HG03159 (cell line): ENCODE measurements around the gene ABCD1.

Experiments
- ATAC-seq: cut with Tn5 transposase; IDR thresholded peaks from one replicate; pipeline ENCODE4 v1.9.1; 2021; ENCODE audit warnings: mild to moderate bottlenecking, moderate library complexity; ENCODE audit not compliant: unreplicated experiment

The ABCD1 gene

GRCh38 chrX:153750127-153750774, 25.6 kb downstream of the ABCD1 start:
- ATAC-seq, result no peak

DNA sequence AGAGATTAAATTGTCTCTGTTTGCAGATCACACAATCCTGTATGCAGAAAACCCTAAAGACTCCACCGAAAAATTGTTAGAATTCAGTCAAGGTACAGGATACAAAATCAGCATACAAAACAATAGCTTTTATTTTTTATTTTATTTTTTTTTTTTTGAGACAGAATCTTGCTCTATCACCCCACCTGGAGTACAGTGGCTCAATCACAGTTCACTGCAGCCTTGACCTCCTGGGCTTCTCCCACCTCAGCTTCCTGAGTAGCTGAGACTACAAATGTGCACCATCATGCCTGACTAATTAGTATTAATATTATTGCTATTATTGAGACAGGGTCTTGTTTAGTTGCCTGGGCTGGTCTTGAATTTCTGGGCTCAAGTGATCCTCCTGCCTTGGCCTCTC, 30.5 kb downstream of the ABCD1 start:
- ATAC-seq, result no peak

GRCh38 chrX:153761863-153762262, 37.2 kb downstream of the ABCD1 start:
- ATAC-seq, result no peak

GRCh38 chrX:153762626-153763173, 38.0 kb downstream of the ABCD1 start:
- ATAC-seq, result no peak

DNA sequence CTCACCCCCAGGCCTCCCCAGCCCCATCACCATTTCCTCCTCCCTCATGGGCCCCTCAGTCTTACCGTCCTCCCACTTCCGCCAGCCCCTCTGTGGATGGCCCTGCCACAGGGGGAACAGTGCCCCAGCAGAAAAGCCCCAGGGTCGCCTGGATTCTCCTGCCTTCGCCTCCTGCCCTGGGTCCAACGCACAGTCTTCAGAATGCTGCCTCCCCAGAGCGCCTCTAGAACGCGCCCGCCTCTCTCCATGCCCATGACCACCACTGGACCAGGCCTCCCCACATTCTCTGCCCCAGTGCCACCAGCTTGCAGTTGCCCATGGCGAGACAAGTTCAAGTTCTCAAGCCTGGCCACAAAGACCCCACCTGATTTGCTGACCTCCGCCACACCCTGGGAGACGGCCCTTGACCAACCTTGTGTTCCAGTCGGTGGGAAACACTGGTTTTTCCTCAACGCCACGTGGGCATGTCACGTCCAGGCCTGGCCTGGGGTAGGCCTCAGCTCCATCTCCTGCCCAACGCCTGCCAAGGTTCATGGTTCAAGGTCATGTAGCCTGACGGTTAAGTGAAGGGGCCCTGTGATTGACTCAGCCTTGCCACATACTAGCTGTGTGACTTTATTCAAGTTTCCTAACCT, 38.8 kb downstream of the ABCD1 start:
- no peak for ATAC-seq

DNA sequence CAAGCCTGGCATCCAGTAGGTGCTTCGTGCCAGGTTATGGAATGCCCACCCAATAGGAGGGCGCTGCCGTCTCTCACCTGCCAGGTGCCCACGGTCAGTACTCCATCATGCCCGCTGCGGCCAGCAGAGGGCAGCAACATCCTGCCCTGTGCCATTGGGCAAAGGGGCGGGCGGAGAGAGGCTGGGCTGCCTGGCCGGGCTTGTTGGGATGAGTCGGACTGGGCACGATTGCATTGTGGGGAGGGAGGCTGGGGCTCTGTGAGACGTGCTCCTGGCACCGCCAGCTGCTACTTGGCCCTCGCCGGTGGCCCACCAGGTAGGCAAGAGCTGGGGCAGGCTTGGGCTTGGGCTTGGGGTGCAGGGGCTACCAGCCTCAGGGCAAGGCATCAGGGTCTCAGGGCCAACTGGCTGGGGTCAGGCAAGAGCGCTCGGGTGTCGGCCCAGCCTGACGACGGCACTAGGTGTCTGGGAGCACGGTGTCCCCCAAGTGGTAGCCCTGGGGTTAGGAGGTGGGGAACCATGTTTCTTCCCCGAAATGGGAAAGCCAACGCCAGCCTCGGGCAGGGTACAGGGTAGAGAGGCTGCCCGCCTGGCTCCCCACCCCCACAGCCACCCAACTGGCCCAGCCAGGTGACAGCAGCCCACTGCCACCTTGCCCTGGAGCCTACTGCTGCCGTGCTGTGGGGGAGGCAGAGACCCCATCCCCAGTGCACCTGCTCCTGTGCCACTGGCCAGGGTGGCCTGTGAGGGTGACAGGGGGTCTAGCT, 39.5 kb downstream of the ABCD1 start, which contains the start of gene PLXNB3:
PLXNB3 (plus strand) TSS at position 261 of the 767 bp plus-strand sequence. CDS start 1,287 bp downstream, outside the sequence.
- ATAC-seq, result no peak

DNA sequence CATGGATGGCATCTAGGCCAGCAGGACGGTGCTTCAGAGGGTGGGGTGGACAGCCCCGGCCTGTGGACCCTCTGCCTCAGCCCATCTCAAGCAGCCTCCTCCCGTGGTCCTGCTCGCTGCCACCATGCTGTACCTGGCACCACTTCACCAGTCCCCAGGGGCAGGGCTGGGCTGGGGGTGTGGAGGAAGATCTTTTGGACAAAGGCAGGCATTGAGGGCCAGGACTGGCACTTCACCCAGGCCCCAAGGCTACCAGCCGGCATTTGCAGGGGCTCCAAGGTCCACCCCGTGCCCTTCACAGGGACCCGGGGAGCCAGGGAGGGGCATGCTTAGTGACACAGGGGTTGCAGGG, 40.1 kb downstream of the ABCD1 start:
- no peak for ATAC-seq

DNA sequence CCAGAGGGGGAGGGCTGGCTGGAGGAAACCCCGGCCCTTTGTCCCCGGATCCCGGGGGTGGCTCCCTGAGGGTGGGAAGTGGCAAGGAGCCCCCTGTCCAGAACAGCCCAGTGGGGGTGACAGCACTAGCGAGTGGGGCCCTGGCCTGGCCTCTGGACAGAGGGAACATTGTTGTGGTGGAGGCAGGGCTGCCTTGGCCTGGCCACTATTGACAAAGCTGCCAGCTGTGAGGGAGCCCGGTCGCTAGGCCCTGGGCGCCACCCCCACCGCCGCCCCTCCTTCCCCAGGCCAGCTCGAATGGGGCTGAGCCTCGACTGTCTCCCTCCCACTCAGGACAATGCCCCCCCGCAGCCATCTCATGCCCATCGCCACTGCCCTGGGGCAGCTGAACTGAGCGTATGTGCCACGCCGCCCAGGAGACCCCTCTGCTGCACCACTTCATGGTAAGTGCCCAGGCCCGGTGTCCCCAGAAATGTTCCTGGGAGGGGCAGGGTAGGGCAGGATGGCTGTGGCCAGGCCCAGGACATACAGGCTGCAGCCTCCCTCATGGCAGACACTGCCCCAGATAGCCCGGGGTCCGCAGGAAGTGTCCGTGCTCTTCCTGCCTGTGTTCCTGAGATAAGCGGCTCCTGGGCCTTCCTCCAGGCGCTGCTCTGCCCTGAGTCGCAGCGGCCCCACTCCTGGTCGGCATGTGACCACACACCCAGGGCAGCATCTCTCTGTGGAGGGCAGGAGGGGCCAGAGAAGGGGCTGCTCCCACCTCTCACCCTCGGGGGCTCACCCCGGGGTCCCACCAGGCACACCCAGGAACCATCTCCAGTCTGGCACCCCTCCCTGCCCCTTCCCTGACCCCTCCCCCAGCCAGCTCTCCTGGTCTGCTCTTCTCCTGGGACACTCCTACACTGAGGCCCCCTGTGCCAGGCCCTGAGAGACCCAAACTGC, 40.8 kb downstream of the ABCD1 start:
- ATAC-seq, result no peak

GRCh38 chrX:153766098-153766817, 41.6 kb downstream of the ABCD1 start:
- no peak for ATAC-seq

- ATAC-seq, result no peak
These were observed 42.4 kb downstream of the ABCD1 start for GRCh38 chrX:153766871-153767673.

DNA sequence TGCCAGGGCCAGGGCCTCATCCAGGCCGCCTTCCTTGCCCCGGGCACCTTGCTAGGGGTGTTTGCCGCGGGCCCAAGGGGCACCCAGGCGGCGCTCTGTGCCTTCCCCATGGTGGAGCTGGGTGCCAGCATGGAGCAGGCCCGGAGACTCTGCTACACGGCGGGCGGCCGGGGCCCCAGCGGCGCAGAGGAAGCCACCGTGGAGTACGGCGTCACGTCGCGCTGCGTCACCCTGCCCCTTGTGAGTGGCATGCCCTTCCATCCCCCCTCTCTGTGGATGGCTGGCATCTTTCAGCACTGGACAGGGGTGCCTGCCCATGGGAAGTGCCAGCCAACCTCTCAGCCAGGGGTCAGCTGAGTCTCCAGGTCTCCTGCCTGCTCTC, 43.0 kb downstream of the ABCD1 start:
- no peak for ATAC-seq

- ATAC-seq, result no peak
These were observed 43.9 kb downstream of the ABCD1 start for GRCh38 chrX:153768311-153769157.

- ATAC-seq, result no peak
These were observed 44.7 kb downstream of the ABCD1 start for GRCh38 chrX:153769158-153769864.

DNA sequence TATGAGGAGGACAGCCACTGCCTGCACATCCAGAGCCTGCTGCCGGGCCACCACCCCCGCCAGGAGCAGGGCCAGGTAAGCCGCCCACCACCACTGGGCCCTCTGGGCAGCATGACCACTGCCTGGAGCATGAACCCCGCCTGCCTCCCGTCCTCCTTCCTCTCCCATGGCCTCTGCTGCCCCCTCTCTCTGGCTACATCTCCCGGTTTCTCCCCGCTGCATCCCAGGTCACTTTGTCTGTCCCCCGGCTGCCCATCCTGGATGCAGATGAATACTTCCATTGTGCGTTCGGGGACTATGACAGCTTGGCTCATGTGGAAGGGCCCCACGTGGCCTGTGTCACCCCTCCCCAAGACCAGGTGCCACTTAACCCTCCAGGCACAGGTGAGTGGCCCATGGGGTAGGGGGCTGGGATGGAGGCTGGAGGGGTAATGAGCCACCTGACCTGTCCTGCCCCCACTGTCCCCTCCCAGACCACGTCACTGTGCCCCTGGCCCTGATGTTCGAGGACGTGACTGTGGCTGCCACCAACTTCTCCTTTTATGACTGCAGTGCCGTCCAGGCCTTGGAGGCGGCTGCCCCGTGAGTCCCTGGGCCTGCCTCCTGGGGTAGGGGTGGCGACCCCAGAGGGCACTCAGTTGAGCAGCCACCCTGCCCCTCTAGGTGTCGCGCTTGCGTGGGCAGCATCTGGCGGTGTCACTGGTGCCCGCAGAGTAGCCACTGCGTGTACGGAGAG, 45.4 kb downstream of the ABCD1 start:
- ATAC-seq, result no peak

DNA sequence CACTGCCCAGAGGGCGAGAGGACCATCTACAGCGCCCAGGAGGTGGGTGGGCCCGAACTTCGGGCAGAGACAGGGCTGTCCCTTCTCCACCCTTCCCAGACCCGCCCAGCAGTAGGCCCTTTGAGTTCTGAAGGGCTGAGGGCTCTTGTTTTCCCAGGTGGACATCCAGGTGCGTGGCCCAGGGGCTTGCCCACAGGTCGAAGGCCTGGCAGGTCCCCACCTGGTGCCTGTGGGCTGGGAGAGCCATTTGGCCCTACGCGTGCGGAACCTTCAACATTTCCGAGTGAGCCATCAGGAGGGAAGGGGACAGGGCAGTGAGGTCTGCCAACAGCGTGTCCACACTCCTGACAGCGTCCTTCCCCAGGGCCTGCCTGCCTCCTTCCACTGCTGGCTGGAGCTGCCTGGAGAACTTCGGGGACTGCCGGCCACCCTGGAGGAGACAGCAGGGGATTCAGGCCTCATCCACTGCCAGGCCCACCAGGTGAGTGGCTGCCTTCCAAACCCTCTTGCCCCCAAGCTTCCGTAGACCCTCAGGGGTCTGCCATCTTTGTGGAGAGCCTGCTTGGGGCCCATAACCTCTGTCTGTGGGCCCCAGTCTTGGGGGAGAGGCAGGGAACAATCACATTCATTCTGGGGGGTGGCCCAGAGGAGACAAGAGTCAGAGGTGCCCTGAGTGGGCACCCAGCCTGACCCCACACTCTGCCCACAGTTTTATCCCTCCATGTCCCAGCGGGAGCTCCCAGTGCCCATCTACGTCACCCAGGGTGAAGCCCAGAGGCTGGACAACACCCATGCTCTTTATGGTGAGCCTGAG, 46.2 kb downstream of the ABCD1 start:
- ATAC-seq, result no peak
